GM12872 (cell line): ENCODE data around the gene RSBN1L.

ENCODE experiments used
- CTCF ChIP-seq: IDR thresholded peaks from 3 replicates; pipeline ENCODE4 v1.5.1; 2011; ENCODE audit warnings: low read depth, mild to moderate bottlenecking, low read length, moderate library complexity; ENCODE audit not compliant: insufficient read depth

RSBN1L gene

GRCh38 chr7:77794000-77794399, 97.7 kb downstream of the RSBN1L start:
- TF ChIP-seq CTCF: no peak

- TF ChIP-seq CTCF: no peak
These were observed 99.8 kb downstream of the RSBN1L start for GRCh38 chr7:77796109-77796508.

- no peak for TF ChIP-seq CTCF
These were observed 100.7 kb downstream of the RSBN1L start for GRCh38 chr7:77796960-77797359.

- TF ChIP-seq CTCF: no peak
These were observed 101.6 kb downstream of the RSBN1L start for GRCh38 chr7:77797734-77798393.

- TF ChIP-seq CTCF: peak; percentile 60
These were observed 102.3 kb downstream of the RSBN1L start, which contains the start of the genes PHTF2 and TMEM60 for GRCh38 chr7:77798394-77799077. TSS of gene PHTF2 (plus strand) at chr7:77798773. TSS of gene TMEM60 (minus strand) at chr7:77798434. CDS start at chr7:77794373, 4,061 bp downstream.

- no peak for TF ChIP-seq CTCF
These were observed 103.1 kb downstream of the RSBN1L start for GRCh38 chr7:77799078-77799964.

- TF ChIP-seq CTCF: no peak
These were observed 103.9 kb downstream of the RSBN1L start for GRCh38 chr7:77800158-77800557.
